Amniotic epithelial cell (primary cell): Measurements from ENCODE around the gene WNT4.

ENCODE experiments used
- DNase-seq: peaks from one replicate; pipeline ENCODE4 v3.0.0-alpha.2; 2010; ENCODE audit warnings: low read depth

Gene WNT4

DNA sequence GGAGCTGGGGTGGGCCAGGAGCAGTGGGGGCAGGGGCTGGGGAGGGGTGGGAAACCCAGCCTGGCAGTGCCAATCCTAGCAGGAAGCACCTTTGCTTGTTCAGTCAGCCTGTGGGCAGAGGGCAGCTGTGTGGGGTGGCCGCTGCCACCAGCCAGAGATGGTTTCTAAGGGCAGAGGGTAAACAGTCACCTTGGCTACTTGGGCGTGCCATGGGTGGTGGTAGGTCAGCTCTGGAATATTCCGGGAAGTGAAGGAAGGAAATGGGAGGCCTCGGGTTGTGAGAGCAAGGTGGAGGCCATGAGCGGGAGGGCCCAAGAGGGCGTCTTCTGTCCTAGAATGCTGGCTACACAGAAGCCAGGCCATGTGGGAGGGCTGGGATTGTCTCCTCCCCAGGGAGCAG is 20.7 kb upstream of the WNT4 start:
- no peak for DNase-seq

- no peak for DNase-seq
Measured at GRCh38 chr1:22163137-22163536, 20.2 kb upstream of the WNT4 start.

DNA sequence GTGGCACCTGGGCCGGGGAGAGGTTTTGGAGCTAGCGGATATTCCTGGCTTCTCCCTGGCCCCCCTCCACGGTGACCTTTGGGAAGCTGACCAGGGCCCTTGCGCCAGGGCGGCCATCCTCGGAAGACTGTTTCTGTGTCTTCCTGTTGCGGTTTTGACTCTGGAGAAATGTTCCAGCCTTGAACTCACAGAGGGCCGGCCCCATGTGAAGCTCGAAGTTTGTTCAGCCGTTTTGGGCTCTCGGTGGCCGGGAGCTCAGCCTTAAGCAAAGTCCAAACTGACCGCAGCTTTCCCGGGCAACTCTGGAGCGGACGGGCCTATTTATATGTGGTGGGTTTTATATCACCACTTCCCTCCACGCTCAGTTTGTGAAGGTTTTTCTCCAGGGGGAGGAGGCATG is 17.0 kb upstream of the WNT4 start:
- DNase-seq, result no peak

DNA sequence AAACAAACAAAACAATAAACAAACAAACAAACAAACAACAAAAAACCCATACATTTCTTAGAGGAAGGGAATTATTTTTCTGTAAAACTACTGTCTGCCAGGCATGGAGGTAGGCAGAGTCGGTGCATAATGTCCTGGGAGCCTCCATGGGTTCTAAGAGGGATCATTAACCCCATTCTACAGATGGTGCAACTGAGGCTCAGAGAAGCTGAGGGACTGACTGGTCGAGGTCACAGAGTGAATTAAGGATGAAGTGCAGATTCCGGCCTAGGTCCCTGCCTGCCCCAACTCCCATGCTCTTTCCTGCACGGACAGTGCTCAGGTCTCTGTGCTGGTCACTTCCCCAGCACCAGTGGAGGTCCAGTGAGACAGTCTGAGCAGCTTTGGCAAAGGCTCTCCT is 15.8 kb upstream of the WNT4 start:
- DNase-seq, result no peak

DNA sequence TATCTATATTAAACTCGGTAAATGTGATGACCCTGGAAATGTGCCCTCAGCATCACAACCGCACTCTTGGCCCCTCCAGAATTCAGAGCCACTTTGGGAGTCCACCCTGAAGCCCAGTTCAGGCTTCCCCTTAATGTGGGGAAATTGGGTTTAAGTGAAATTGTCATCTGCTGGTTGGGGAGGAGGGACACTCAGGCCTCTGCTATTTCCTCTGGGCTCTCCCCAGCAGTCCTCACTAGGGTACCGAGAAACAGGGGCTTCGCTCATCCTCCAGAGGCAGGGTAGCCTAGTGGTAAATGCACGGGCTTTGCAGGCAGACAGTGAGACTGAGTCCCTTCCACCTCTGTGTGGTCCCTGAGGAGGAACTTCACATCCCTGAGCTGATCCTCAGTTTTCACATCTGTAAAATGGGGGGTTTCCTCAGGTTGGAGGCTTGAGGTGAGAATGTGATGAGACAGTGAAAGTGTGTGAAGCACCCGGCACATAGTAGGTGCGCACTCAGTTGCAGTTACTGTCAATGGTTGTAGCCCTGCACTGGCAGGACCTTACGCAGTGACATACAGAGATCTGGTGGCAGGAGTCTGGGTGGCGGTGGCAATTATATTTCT is 14.6 kb upstream of the WNT4 start:
- no peak for DNase-seq

GRCh38 chr1:22155517-22155916 is 12.6 kb upstream of the WNT4 start:
- no peak for DNase-seq

DNA sequence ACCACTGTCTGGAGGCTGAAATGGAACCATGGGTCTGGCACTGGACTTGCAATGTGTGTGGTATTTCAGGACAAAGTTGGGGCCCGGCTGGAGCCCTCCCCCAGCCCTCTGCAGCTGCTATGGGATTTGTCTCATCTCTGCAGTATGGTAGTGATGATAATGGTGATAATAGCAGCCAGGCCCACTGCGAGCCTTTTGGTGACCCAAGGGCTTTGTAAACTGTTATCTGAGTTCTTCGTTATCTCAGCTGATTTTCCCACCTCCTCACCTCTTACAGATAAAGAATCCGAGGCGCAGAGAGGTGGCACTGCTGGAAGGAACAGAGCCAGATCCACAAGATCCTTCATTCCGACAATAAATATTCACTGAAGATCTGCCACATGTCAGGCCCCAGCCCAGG is 11.7 kb upstream of the WNT4 start:
- no peak for DNase-seq

- DNase-seq, result no peak
Measured at GRCh38 chr1:22153660-22154437, 11.0 kb upstream of the WNT4 start.

DNA sequence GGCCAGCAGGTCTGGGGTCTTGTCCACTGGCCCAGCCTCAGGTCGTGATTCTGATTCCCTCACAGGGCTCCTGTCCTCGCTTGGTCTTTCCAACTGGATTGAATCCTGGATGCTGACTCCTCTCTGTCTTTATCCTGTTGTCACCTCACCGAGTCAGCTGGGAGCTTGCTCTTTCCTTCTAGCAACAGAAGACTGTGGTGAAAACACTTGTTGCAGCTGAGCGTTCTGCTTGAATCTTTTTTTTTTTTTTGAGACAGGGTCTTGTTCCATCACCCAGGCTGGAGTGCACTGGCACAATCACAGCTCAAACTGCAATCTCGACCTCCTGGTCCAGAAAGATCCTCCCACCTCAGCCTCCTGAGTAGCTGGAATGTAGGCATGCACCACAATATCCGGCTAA is 8.0 kb upstream of the WNT4 start:
- DNase-seq, result no peak

GRCh38 chr1:22142315-22143064 is 407 bp downstream of the WNT4 start:
- no peak for DNase-seq

DNA sequence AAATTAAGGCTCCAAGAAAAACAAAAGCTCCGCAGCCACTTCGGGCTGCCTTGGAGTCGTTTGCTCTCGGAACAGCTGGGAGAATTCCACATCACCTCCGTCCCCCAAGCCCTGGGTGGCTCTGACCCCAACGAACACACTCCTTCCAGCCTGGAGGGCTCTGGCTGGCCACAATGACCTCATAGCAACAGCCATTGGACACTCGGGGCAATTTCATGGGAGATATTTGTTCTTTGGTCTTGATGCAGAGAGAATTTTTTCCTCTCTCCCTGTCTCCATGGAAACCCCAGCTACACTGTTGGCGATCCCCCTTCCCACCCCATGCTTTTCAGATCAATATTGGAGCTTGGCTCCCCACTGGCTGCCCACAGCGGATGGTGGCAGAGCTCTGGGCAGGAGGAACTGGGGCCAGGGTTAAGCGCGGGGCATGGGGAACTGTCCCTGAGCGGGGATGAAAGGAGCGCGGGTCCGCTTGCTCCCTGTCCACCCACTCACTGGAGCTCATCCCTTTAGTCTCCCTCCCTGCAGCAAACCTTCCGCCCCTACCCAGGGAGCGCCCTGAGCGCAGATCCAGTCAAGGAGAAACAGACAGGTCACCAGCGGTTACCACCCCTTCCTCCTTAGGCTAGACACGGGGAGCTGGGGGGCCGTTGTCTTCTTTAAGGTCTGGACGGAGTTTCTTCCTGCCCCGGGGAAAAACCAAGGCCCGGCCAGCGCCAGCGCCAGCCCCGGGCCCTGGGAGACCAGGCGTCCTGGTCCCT is 1.2 kb downstream of the WNT4 start:
- DNase-seq, result no peak

- DNase-seq, result no peak
Measured at GRCh38 chr1:22140694-22141093, 2.2 kb downstream of the WNT4 start.

DNA sequence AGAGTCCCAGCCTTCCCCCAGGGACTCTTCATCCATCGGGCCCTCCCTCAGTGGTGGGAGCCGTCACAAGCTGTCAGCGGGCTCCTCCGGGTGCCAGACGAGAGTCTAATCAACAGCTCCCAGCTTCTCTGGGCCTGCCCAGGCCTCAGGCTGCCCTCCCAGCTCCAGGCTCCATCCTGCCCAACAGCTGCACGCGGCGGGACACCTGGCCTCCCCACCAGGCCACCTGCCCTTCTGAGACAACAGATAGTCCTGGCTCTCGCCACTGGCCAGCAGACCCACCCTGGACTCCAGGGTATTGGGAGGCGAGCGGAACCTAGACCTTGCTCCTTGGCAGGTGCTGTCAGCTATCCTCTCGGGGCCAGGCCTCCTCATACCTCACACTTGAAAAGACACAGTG is 3.1 kb downstream of the WNT4 start:
- DNase-seq, result no peak

DNA sequence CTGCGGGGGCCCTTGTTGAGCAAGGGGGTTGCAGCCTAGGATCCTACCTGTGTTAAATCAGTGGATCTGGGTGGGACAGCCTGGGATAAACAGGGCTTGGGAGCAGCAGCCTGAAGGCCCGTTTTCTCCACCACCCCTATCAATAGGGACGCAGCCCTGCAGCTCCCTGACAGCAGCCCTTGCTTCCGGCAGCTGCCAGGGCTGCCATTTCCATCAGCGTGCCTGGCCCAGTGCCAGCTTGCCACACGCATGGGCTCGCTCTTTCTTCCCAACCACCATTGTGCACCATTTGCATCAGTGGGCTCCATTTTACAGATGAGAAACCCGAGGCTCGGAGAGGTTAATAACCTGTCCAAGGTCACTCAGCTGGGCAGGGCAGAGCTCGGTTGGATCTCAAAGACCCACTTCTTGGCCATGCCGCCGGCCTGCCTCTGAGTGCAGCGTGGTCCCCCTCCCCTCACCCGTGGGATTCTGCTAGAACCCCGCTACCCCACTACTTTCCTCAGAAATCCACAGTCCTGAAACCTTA is 3.8 kb downstream of the WNT4 start:
- DNase-seq, result no peak

DNA sequence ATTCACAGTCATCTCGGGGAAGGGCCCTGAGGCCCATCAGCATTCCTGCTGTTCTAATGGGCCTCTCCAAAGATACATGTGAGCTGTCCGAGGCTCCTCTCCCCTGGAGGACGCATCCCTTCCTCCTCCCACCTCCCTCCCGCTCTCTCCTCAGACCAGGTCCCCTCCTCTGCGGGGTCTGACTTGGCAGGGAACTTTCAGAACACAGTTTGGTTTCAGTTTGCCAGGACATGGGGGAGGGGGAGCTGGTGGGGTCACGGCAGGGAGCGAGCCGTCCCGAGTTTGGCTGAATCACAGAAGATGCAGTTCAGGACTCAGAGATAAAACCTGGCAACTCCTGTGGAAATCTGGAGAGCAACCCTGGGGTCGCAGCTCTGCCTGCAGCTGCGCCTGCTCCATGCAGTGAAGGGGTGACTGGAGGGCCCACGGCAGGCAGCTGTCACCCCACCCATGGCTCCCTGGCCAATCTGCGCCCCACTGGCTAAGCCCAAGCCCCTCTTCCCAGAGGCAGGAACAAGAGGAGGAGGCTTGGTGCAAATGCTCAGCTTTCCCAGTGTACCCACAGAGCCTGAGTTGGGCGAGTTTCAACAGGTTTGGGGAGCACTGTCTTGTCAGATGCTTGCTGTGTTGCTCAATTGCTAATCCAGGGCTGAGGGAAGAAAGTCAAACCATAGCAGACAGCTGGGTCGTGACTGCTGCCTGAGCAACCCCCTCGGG is 5.7 kb downstream of the WNT4 start:
- DNase-seq, result peak; percentile 52

DNA sequence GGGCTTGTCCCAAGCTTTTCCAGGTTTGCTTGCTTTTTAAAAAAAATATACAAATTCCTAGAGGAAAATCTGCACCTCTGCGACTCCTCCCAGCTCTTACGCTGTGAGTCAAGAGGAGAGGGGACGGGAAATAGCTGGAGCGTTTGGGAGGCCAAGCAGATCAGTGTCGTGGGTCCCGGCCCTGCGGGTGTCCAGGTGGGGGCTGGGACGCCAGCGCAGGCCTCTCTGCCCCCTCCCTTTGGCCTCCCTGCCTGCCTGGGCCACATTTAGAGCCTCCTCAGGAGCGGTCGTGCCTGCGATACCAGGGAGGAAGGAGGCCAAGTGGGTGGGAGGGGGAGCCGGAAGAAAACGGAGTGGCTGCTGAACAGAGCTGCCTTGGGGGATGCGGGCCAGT is 9.0 kb downstream of the WNT4 start:
- DNase-seq, result no peak

DNA sequence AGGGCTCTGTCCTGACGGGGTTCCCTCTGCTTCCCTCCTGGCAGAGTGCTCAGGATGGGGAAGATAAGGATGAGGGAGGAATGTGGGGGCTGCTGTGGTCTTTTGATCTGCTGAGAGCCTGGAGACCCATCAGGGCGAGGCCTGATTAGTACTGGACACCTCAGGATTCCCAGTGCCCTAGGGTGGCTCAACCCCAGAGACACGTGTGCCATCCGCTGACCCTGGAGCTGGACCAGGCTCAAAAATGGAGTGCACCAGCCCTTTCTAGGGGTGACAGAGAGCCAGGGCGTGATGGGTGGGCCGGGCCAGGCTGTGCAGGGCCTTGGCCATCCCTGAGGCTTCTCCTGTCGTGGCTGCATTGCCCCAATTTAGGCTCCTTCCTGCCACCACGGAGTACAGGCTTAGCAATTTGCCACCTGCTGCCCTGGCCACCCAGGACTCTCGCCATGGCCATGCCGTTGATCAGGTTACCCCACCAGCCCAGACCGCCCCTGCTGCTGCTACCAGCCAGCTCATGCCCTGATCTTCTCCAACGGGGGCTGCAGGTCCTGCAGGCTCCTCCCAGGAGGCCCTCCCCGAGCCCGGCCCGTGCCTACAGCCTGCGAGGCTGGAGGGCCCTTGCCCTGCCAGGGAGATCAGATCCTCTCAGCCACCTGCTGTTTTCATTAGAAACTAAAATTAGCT is 9.5 kb downstream of the WNT4 start:
- no peak for DNase-seq

DNA sequence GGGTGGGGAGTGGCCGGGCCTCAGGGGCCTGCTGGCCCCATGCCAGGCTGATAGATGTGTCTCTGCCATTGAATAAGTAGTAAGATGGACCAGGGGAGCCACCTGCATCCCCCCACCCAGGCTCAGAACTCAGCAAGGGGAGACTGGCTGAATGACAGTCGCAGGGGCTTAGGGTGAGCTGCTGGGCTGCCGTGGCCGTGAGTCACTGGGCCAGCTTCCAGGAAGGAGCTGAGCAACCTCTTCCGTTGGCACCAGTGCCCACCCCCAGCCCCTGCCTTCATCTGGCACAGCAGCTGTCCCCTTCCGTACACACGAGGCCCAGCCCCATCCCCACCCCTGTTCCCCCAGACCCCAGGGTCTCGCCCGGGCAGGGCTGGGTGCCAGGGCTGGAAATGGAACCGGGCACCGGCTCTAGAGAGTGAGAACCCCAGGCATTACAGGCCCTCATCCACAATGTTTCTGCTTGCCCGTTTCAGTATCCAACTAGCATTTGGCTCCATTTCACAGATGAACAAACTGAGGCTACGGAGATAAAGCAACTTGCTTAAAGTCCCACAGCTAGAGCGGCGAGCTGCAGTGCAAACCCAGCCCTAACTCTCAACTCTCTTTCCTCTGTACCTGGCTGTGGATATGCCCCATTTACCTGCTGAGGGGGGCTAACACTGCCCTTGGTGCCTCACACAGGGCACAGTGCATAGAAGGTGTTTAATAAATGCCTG is 10.2 kb downstream of the WNT4 start:
- peak; percentile 47 for DNase-seq

GRCh38 chr1:22131875-22132486 is 10.9 kb downstream of the WNT4 start:
- no peak for DNase-seq

GRCh38 chr1:22131062-22131461 is 11.8 kb downstream of the WNT4 start:
- no peak for DNase-seq
